OCI-LY7 (cell line): Measurements from ENCODE around the gene KIF19.

Source experiments
- CTCF ChIP-seq: fragments of 200-600 bp; sonication (generic); conservative IDR thresholded peaks from 2 replicates; pipeline ENCODE4 v1.5.1; 2014; ENCODE audit warnings: mild to moderate bottlenecking, antibody characterized with exemption, low read length, moderate library complexity, mixed read lengths
- EZH2phosphoT487 ChIP-seq: fragments of 200-600 bp; sonication (generic); IDR thresholded peaks from 2 replicates; pipeline ENCODE4 v1.6.1; 2018; ENCODE audit warnings: low read depth, borderline replicate concordance, mild to moderate bottlenecking, mixed run types, antibody characterized with exemption, low read length, moderate library complexity, mixed read lengths

- TF ChIP-seq CTCF (no peak), EZH2phosphoT487 (no peak)
These were observed 9.6 kb downstream of the KIF19 start for GRCh38 chr17:74335529-74336062.
